Measurements from ENCODE around the gene C5orf47.

DNA sequence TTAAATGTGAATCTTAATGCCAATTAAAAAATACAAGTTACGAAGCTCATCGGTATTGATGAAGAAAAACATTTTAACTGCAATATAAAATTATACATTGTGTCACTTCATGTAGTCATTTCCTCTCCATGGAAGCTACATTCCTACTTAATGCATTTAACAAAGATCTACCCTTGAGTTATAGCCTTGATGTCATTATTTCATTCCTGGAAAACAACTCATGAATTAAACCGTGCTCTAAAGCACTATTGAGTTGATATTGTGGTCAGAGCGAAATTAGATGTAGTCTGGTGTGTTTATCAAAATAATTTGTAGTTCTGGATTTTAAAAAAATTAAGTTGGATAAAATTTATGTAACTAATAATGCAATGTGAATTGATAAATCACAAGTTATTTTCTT, 11.1 kb downstream of the C5orf47 start:
- TF ChIP-seq, protein P1, sequence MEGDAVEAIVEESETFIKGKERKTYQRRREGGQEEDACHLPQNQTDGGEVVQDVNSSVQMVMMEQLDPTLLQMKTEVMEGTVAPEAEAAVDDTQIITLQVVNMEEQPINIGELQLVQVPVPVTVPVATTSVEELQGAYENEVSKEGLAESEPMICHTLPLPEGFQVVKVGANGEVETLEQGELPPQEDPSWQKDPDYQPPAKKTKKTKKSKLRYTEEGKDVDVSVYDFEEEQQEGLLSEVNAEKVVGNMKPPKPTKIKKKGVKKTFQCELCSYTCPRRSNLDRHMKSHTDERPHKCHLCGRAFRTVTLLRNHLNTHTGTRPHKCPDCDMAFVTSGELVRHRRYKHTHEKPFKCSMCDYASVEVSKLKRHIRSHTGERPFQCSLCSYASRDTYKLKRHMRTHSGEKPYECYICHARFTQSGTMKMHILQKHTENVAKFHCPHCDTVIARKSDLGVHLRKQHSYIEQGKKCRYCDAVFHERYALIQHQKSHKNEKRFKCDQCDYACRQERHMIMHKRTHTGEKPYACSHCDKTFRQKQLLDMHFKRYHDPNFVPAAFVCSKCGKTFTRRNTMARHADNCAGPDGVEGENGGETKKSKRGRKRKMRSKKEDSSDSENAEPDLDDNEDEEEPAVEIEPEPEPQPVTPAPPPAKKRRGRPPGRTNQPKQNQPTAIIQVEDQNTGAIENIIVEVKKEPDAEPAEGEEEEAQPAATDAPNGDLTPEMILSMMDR (IDR thresholded peaks at IDR 0.05), result no peak
- TF ChIP-seq POLR2AphosphoS5 (IDR thresholded peaks at IDR 0.05; ENCODE audit: low read depth, low read length), result no peak
